HEK293 (cell line): ENCODE measurements around the gene STK26.

ENCODE experiments used
- PRDM1 ChIP-seq: fragments of 450-650 bp; formaldehyde crosslinking; IDR thresholded peaks from 2 replicates; pipeline ENCODE4; 2016; ENCODE audit warnings: missing biosample characterization, missing genetic modification characterization
- ZBTB1 ChIP-seq: fragments of 450-650 bp; formaldehyde crosslinking; IDR thresholded peaks from 2 replicates; pipeline ENCODE4 v1.5.1; 2016; ENCODE audit warnings: missing biosample characterization, missing genetic modification characterization
- ZFP37 ChIP-seq: fragments of 450-650 bp; formaldehyde crosslinking; IDR thresholded peaks from 2 replicates; pipeline ENCODE4 v1.5.1; 2016; ENCODE audit warnings: missing biosample characterization, missing genetic modification characterization
- ZNF274 ChIP-seq, 2 experiments: fragments of 200-500 bp in 1 of 2; fragments of 450-650 bp in 1 of 2; sonication (Bioruptor generic) in 1 of 2; formaldehyde crosslinking in 1 of 2; IDR thresholded peaks; 2 replicates each; pipeline versions ENCODE4 v1.5.1 to v1.6.1; 2014 to 2016; ENCODE audit warnings: borderline replicate concordance in 1 of 2, inconsistent platforms in 1 of 2, low read length in 1 of 2, missing biosample characterization in 1 of 2, missing genetic modification characterization in 1 of 2
- ZNF449 ChIP-seq: fragments of 450-650 bp; formaldehyde crosslinking; IDR thresholded peaks from 2 replicates; pipeline ENCODE4 v1.5.1; 2017; ENCODE audit warnings: missing biosample characterization, mild to moderate bottlenecking, missing genetic modification characterization, moderate library complexity
- ZNF670 ChIP-seq: fragments of 450-650 bp; formaldehyde crosslinking; IDR thresholded peaks from 2 replicates; pipeline ENCODE4 v1.5.1; 2016; ENCODE audit warnings: missing biosample characterization, missing genetic modification characterization, low read depth
- ZNF777 ChIP-seq: fragments of 450-650 bp; formaldehyde crosslinking; IDR thresholded peaks from 2 replicates; pipeline ENCODE4 v1.5.1; 2017; ENCODE audit warnings: missing biosample characterization, missing genetic modification characterization, borderline replicate concordance
- TF ChIP-seq, protein P1 (sequence below): fragments of 450-650 bp; formaldehyde crosslinking; IDR thresholded peaks from 2 replicates; pipeline ENCODE4 v1.5.1; 2016; ENCODE audit warnings: missing biosample characterization, missing genetic modification characterization

GRCh38 chrX:132030264-132030663 is 7.2 kb downstream of the STK26 start:
- TF ChIP-seq ZNF449 (tag by site-specific recombination) (no peak), ZNF274 (IDR thresholded peaks at IDR 0.05; ENCODE audit: low read length) (no peak), ZNF274 (tag by site-specific recombination; IDR thresholded peaks at IDR 0.05; ENCODE audit: borderline replicate concordance) (no peak), ZNF777 (tag by site-specific recombination) (no peak), ZBTB1 (tag by site-specific recombination) (no peak), ZNF670 (no peak), PRDM1 (tag by site-specific recombination) (peak; percentile 64; the same call in 1 of the 2 replicates), ZFP37 (tag by site-specific recombination) (no peak)
- TF ChIP-seq, protein P1, sequence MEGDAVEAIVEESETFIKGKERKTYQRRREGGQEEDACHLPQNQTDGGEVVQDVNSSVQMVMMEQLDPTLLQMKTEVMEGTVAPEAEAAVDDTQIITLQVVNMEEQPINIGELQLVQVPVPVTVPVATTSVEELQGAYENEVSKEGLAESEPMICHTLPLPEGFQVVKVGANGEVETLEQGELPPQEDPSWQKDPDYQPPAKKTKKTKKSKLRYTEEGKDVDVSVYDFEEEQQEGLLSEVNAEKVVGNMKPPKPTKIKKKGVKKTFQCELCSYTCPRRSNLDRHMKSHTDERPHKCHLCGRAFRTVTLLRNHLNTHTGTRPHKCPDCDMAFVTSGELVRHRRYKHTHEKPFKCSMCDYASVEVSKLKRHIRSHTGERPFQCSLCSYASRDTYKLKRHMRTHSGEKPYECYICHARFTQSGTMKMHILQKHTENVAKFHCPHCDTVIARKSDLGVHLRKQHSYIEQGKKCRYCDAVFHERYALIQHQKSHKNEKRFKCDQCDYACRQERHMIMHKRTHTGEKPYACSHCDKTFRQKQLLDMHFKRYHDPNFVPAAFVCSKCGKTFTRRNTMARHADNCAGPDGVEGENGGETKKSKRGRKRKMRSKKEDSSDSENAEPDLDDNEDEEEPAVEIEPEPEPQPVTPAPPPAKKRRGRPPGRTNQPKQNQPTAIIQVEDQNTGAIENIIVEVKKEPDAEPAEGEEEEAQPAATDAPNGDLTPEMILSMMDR (tag by site-specific recombination) = no peak
